HG02885 (cell line): ENCODE measurements around the gene ROBO4.

ENCODE experiments used
- ATAC-seq: cut with Tn5 transposase; IDR thresholded peaks from one replicate; pipeline ENCODE4 v1.9.1; 2021; ENCODE audit warnings: mild to moderate bottlenecking; ENCODE audit not compliant: unreplicated experiment, poor library complexity

ROBO4 gene

GRCh38 chr11:124897674-124898262, at the start of gene ROBO4:
TSS of gene ROBO4 (minus strand) at chr11:124897865. CDS start at chr11:124897795, 70 bp downstream.
- no peak for ATAC-seq

- no peak for ATAC-seq
These were observed 49.1 kb upstream of the ROBO4 start for GRCh38 chr11:124946735-124947141.

GRCh38 chr11:124945826-124946225, 48.2 kb upstream of the ROBO4 start:
- ATAC-seq = no peak

GRCh38 chr11:124944565-124944964, 46.9 kb upstream of the ROBO4 start:
- no peak for ATAC-seq

GRCh38 chr11:124943741-124944140, 46.1 kb upstream of the ROBO4 start:
- ATAC-seq = no peak

- ATAC-seq = no peak
These were observed 45.6 kb upstream of the ROBO4 start for GRCh38 chr11:124943254-124943616.

- no peak for ATAC-seq
These were observed 45.0 kb upstream of the ROBO4 start for GRCh38 chr11:124942466-124943253.

- peak; percentile 81 for ATAC-seq
These were observed 44.0 kb upstream of the ROBO4 start for GRCh38 chr11:124941703-124942102.

GRCh38 chr11:124938970-124939369, 41.3 kb upstream of the ROBO4 start:
- no peak for ATAC-seq

GRCh38 chr11:124938206-124938765, 40.6 kb upstream of the ROBO4 start:
- no peak for ATAC-seq

GRCh38 chr11:124937336-124937935, 39.8 kb upstream of the ROBO4 start:
- no peak for ATAC-seq

- ATAC-seq = no peak
These were observed 38.2 kb upstream of the ROBO4 start, which contains the start of gene HEPACAM for GRCh38 chr11:124935548-124936514. TSS of gene HEPACAM (minus strand) at chr11:124936047. CDS start at chr11:124936006, 41 bp downstream.

GRCh38 chr11:124934862-124935547, 37.3 kb upstream of the ROBO4 start:
- ATAC-seq = no peak

- ATAC-seq = peak; percentile 93
These were observed 33.1 kb upstream of the ROBO4 start for GRCh38 chr11:124930799-124931198.

GRCh38 chr11:124928942-124929665, 31.4 kb upstream of the ROBO4 start:
- ATAC-seq = no peak

- no peak for ATAC-seq
These were observed 25.6 kb upstream of the ROBO4 start for GRCh38 chr11:124923296-124923695.

GRCh38 chr11:124922831-124923230, 25.2 kb upstream of the ROBO4 start:
- no peak for ATAC-seq

- ATAC-seq = peak; percentile 67
These were observed 23.4 kb upstream of the ROBO4 start for GRCh38 chr11:124920870-124921609.
